Spleen (tissue), 7 donors: ENCODE results near the gene NUDT3.

ENCODE experiments used
- CTCF ChIP-seq, 11 experiments: fragments of 200-600 bp in 7 of 11; fragments of 450-650 bp in 4 of 11; sonication (generic) in 4 of 11; IDR thresholded peaks in 8 of 11; conservative IDR thresholded peaks in 3 of 11; 1 replicate in 7 of 11; 2 replicates in 4 of 11; pipeline versions ENCODE4 v1.4.0 to v1.8.0; 2016 to 2021; ENCODE audit warnings: antibody characterized with exemption in 11 of 11, inconsistent platforms in 4 of 11, mild to moderate bottlenecking in 1 of 11
- POLR2A ChIP-seq, 3 donors: fragments of 450-650 bp; IDR thresholded peaks; one replicate each; pipeline ENCODE4 v1.5.1; 2017; ENCODE audit warnings: antibody characterized with exemption in 3 of 3, mild to moderate bottlenecking in 1 of 3
- POLR2AphosphoS5 ChIP-seq, 3 donors: sonication (generic); formaldehyde crosslinking; IDR thresholded peaks; one replicate each; pipeline ENCODE4 v1.5.1; 2017; ENCODE audit warnings: antibody characterized with exemption in 3 of 3
- donor health status: DM: no; HTN: no; CAD: no; lungs with moderate emphysema.
- donor health status: DM: no; HTN: no; CAD: no.
- donor health status: DM: no; HTN: no; CAD: no.

GRCh38 chr6:34247481-34248197, 144.8 kb downstream of the NUDT3 start:
- TF ChIP-seq CTCF (IDR thresholded peaks at IDR 0.05 in 8 of 11, conservative IDR thresholded peaks at IDR 0.05 in 3 of 11) (no peak), POLR2AphosphoS5 (IDR thresholded peaks at IDR 0.05) (no peak), POLR2A (IDR thresholded peaks at IDR 0.05) (no peak)
